SK-N-MC (cell line): ENCODE data around the gene RALGAPB.

Experiments
- EZH2 ChIP-seq: fragments of 200-600 bp; sonication (generic); IDR thresholded peaks from one replicate; pipeline ENCODE4 v1.6.1; 2017; ENCODE audit warnings: antibody characterized with exemption
- POLR2AphosphoS5 ChIP-seq: IDR thresholded peaks from 2 replicates; pipeline ENCODE4 v1.6.1; 2012; ENCODE audit warnings: mild to moderate bottlenecking, low read depth, low read length, borderline replicate concordance

DNA sequence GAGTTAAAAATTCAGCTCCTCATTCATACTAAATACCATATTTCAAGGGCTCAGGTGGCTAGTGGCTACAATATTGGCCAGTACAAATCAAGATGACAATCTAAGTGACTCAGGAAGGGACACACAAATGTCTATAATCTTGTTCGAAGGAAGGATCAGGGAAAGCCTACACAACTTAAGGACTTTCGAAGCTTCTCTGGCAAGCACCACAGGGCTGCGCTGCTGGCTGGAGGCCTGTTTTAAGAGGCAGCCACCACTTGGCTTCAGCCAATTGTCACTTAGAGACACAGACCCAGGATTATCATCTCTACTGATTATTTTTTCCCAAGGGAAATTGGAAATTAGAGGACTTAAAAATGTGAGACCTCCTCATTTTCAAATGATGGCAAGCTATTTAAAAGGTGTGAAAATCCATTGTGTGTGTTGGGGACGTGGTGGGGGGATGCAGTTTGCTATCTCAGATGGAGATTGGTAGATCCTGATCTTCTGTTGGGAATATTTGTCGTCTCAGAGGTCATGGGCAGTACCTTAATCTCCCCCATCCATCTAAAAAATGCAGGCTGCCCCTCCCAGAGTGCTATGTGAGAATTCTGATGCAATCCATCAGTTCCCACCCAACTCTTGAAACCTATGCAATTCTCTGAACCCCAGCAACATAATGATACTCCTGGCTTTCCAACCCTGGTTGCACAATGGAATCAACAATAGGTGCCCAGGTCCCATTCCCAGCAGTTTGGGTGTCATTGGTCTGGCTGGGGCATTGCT is 140.3 kb downstream of the RALGAPB start:
- no peak for TF ChIP-seq EZH2
- no peak for TF ChIP-seq POLR2AphosphoS5
